AG09319 (cell line): ENCODE measurements around the gene P4HA2.

Source experiments
- DNase-seq: peaks from one replicate; pipeline ENCODE4 v3.0.0-alpha.2; 2010; ENCODE audit warnings: low read depth; ENCODE audit errors: extremely low read depth
- TF ChIP-seq, protein P1 (sequence below): IDR thresholded peaks from 2 replicates; pipeline ENCODE4 v1.5.1; 2011; ENCODE audit warnings: low read depth, mild to moderate bottlenecking, inconsistent platforms, low read length, moderate library complexity

The P4HA2 gene

DNA sequence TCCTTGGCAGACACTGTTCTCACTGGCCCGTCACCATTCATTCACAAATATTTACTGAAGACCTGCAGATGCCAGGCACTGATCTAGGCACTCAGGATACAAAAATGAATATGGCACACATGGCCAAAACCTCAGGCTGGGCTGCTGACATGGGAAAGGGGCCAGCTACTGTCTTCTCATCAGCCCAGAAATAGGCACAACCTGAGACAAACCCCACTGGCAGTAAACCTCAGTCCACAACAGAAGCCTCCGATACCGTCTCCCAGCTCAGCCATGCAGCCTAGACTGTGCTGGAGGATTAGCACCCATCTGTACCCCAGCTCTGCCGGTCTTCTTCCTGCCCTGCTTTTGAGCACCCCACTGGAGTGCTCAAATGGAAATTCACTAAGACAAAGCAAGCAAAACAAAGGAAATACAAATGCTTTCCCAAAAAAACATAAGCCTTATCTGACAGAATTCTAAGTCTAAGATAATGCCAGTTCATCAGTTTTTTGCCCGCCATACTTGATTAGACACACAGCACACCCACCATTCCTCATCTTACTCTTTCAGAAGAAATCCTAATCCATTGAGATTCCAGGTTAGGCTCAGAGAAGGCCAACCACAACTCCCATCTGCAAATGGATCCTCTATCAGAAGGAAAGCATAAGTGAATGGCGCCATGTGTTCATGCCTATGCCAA, 8.2 kb downstream of the P4HA2 start:
- TF ChIP-seq, protein P1, sequence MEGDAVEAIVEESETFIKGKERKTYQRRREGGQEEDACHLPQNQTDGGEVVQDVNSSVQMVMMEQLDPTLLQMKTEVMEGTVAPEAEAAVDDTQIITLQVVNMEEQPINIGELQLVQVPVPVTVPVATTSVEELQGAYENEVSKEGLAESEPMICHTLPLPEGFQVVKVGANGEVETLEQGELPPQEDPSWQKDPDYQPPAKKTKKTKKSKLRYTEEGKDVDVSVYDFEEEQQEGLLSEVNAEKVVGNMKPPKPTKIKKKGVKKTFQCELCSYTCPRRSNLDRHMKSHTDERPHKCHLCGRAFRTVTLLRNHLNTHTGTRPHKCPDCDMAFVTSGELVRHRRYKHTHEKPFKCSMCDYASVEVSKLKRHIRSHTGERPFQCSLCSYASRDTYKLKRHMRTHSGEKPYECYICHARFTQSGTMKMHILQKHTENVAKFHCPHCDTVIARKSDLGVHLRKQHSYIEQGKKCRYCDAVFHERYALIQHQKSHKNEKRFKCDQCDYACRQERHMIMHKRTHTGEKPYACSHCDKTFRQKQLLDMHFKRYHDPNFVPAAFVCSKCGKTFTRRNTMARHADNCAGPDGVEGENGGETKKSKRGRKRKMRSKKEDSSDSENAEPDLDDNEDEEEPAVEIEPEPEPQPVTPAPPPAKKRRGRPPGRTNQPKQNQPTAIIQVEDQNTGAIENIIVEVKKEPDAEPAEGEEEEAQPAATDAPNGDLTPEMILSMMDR = no peak
- no peak for DNase-seq

DNA sequence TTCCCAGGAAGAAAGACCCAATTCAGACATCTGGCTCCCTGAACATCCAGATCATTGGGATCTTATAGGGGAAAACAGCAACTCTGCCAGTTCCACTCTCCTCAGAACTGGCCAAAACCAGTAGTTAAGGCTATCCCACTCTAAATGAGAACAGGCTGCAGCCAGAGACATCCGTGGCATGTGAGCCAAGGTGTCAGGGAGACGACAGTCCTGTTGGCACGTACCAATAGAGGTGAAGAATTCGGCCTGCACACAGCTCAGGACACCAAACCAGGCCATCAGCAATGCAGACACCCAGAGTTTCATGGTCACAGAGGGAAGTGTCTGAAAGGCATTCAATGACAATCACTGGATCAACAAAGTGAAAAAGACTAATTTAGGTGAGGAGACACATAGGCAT, 9.3 kb downstream of the P4HA2 start:
- no peak for DNase-seq
- TF ChIP-seq, protein P1 = no peak

DNA sequence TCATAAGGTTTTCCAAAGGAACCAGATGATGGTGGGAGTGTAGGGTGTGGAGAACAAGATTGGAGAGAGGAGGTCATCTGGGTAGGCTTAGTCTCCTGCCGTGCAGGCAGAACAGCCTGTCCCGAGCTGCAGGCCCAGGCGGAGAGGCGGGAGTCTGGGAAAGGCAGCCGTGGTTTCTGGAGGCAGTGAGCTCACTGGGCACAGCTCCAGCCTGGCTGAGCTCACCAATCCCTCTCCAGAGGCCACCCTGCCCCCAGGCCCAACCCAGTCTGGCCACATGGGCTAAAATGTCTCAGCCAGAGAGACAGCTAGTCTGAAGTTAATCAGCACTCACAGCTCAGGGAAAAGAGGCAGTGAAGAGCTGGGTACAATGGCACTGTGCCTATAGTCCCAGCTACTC, 12.3 kb downstream of the P4HA2 start:
- DNase-seq = peak; percentile 92
- TF ChIP-seq, protein P1 = no peak

DNA sequence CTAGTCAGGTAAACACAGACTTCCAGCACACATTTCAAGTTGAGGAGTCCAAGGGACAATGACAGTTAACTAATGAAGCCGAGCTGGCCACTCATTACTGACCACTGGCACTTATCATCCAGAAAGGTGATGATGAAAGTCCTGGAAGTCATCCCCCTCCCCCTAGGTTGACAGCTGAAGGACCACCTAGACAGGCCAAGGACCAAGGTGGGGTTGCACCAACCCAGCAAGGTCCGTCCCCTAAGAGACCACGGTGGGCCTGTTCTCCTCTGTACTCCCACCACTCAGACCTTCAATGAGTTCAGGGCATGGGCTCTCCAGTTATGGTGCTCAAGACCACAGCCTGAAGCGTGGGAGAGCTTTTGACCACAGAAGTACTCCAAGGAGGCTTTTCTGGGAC, 13.2 kb downstream of the P4HA2 start:
- no peak for DNase-seq
- TF ChIP-seq, protein P1 = no peak

DNA sequence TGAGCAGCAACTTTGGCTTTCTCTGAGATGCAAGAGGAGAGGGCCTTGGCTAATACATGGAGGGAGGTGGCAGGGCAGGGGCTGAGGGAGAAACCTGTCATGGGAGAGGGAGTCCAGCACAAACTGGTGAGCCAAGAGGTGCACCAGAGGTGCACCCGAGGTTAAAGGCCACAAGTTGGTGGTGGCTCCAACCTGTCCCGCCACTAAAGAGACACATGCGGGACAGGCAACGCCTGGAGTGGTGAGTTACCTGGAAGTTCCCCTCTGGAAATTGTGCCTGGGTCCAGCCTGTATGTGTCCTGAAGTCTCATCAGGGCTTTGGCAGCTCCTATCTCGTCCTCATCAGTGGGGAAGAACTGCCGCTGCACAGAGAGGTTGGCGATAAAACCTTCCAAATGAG, 14.0 kb downstream of the P4HA2 start:
- TF ChIP-seq, protein P1 = no peak

DNA sequence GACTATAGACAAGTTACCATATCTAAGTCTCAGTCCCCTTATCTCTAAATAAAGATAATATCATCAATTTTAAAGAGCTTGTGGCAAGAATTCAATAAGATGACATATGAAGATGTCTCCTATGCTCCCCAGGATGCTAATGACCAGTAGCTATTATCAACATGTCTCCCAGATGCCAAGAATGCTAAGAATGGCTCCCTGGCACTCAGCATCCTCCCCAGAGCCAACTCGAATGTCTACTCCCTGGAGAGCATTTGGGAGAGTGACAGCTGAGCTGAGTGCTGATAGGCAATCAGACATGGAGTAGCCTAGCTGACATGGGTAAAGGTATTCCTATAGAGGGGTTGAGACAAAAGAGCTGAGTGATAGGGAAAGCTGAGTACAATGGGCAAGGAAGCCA, 15.9 kb downstream of the P4HA2 start:
- TF ChIP-seq, protein P1 = no peak

More for the DNA sequence above, 14.0 kb downstream of the P4HA2 start:
- DNase-seq = no peak

DNA sequence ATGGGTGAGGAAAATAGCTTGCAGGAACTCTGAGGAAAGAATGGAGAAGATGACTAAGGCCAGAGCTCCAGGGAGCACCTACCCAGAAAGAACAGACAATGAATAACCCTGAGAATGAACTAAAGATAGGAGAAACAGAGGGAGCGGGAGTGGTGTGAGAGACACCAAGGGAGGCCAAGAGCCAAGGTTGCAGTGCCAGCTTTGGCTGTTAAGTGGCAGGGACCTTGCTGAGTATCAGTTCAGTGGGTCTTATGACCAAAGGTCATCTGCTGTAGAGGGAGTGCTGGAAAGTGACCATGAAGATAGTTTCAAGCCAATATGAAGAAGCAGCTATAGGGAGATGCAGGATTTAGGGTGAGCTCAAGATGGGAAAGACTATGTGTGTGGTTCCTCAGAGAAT, 16.7 kb downstream of the P4HA2 start:
- no peak for DNase-seq
- TF ChIP-seq, protein P1 = no peak

More for the DNA sequence above, 15.9 kb downstream of the P4HA2 start:
- no peak for DNase-seq
